IPS-NIHi7 (cell line): ENCODE data around the gene GEMIN7.
"Not testable (repeated sequence)": the region's sequence is repeated elsewhere in the genome, so short reads cannot be mapped to it uniquely, and the experiment has no call there.

Experiments used
- DNase-seq: peaks from one replicate; pipeline ENCODE4 v3.0.0; 2012; ENCODE audit warnings: mixed read lengths; ENCODE audit errors: extremely low spot score

GEMIN7 gene

GRCh38 chr19:45104658-45105349 lies 25.7 kb downstream of the GEMIN7 start:
- no peak for DNase-seq

- not testable (repeated sequence) for DNase-seq
Measured at GRCh38 chr19:45106363-45106762, 27.3 kb downstream of the GEMIN7 start.

DNA sequence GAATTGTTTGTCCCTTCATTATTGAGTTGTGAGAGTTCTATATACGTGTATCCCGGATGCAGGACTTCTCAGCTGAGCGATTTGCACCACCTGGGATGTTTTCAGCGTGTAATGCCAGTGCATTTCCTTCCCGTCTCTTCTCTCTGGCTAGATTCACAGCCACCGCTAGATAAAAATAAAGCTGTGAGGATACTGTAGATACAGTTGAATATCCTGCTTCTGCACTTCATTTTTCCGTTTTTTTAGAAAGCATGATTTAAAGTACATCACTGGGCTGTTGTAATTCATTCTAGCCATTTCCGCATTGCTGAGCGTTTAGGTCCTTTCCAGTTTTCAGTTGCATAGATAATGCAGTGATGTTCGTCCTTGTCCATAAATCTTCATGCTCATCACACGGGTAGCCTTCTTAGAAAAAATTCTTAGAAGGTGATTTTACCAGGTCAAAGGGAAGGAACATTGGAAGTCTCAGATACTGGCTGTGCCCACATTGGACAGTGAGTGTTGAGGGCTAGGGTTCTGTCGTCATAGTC lies 28.6 kb downstream of the GEMIN7 start:
- no peak for DNase-seq

DNA sequence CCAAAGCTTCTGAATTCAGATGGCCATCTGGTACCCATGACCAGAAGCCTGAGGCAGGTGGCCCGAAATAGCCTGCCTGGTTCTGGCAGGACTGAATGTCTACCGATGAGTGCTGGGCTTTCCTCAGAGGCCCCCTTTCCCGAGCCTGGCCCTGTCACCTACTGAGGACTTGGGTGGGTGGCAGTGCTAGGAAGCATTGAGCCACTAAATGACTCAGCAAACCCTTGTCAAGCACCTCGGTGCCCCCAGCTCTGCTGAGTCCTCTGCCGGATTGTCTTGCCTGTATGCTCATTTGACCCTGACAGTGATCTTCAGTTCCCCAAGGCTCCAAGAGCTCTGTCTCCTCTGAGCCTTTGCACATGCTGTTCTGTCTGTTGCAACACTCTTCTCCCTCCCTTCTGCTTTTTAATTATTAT lies 31.8 kb downstream of the GEMIN7 start:
- no peak for DNase-seq

DNA sequence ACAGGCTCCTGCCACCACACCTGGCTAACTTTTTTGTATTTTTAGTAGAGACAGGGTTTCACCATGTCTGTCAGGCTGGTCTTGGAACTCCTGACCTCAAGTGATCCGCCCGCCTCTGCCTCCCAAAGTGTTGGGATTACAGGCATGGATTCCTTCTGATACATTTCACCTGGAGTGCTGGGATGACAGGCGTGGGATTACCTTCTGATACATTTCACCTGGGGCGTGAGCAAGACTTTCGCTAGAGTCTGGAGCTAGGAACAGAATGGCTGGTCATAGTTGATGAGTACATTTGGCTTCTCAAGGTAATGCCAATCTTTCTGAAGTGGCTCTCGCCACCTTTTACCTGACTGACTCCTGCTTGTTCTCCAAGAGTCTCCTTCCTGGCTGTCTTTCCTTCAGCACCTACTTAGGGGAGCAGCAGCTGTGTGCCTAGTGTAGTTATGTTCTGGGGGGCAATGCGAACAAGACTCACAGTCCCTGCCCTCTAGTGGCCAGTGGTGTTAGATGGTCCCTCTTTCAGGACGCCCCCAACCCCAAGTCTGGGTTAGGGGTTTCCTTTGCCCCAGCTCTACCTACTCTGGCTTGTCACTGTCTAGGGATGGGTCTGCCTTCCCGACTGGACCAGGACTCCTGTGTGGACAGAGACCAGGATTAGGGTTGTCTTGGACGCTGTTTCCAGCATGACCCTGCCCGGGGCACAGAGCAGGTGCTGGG lies 33.2 kb downstream of the GEMIN7 start:
- no peak for DNase-seq

- DNase-seq: no peak
Measured at GRCh38 chr19:45113628-45114027, 34.6 kb downstream of the GEMIN7 start.

DNA sequence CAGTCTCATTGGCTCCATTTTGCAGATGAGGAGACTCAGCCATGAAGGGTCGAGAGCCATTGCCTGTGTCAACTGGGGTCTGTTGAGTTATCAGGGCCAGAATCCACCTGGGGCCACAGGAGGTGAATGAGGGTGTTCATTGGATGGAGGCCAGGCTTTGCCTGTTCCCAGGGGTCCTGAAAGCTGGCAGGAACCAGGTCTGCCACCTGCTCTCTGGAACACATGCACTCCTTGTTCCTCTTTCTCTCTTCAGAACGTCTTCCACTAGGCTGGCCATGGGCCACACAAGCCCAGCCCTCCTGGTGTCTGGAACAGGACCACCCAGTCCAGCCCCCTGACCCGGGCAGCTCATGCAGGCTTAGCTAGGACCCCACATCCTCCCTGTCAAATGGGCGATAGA lies 35.1 kb downstream of the GEMIN7 start:
- DNase-seq: no peak

- no peak for DNase-seq
Measured at GRCh38 chr19:45115809-45116615, 37.0 kb downstream of the GEMIN7 start.

- peak; percentile 64 for DNase-seq
Measured at GRCh38 chr19:45117167-45117594, 38.1 kb downstream of the GEMIN7 start.

DNA sequence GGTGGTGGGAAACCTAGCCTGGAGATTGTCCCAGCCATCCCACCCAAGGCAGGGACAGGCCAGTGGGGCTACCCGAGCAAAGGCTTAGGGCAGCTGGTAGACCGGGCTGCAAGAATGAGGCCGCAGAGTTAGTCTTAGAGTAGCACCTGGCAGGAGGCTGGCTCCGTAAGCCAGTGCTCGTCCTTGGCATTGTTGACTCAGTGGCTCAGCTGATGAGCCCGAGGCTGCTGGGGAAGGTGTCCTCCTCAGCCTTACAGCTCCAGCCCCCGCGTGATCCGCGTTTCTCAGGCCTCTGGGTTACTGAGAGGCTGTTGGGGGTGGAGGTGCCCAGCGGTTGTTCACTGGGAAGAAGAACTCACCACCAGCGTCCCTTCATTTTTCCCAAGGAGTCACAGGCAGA lies 38.6 kb downstream of the GEMIN7 start:
- no peak for DNase-seq

DNA sequence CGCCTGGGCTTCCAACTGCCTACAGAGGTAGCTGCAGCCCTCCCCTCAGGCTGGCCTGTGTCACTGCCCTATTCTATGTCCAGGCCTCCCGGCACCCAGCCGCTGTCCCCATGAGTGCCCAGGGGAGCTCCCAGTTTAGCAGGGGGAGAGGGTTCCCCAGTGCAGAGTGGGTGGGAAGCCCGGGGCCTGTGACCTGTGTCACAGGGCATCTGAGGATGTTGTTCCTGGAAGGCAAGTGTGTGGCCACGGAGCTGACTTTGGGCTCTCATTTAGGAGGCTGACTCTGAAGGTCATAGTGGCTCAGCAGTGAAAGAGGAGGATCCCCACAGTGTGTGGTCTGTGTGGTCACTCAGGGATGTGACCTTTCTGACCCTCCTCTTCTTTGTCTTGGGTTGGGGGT lies 39.0 kb downstream of the GEMIN7 start:
- DNase-seq: no peak

GRCh38 chr19:45118591-45119355 lies 39.7 kb downstream of the GEMIN7 start:
- not testable (repeated sequence) for DNase-seq

DNA sequence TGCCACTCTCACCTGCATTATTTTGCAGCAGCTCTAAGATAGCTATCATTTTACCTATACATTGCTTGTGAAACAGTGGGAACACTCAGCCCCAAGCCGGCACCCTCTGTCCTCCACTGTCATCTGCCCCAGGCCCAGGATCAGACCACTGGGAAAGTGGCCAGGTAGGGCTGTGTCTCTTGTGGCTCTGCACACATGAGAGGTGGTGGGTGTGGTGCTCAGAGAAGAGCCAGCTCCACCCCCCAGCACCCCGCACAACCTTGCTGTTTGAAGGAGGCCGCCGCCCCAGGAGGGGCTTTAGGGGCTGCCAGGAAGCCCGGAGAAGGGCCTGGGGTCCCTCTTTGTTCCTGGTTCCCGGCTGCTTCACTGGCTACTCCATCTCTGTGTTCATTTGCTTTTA lies 40.5 kb downstream of the GEMIN7 start:
- DNase-seq: no peak

GRCh38 chr19:45121827-45122345 lies 42.8 kb downstream of the GEMIN7 start:
- no peak for DNase-seq

DNA sequence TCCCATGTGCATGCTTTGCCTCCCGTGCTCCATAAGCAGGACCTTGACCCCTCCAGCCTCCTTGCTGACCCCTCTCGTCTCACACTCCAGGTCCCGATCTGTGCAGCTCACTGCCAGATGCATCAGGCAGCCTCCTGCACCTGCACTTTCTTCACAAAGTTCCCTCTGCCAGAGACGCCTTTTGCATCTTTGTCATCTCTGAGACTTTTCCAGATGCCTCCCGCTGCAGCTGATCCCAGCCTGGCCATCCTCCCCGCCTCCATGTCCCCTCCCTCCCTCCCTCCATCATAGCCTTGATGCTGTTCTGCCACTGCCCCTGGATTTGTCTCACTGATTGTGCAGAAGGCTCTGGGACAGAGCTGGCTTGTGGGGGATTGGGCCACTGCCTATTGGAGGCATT lies 43.8 kb downstream of the GEMIN7 start:
- DNase-seq: no peak

GRCh38 chr19:45123440-45123850 lies 44.4 kb downstream of the GEMIN7 start:
- DNase-seq: no peak

GRCh38 chr19:45124021-45124420 lies 45.0 kb downstream of the GEMIN7 start:
- DNase-seq: no peak

DNA sequence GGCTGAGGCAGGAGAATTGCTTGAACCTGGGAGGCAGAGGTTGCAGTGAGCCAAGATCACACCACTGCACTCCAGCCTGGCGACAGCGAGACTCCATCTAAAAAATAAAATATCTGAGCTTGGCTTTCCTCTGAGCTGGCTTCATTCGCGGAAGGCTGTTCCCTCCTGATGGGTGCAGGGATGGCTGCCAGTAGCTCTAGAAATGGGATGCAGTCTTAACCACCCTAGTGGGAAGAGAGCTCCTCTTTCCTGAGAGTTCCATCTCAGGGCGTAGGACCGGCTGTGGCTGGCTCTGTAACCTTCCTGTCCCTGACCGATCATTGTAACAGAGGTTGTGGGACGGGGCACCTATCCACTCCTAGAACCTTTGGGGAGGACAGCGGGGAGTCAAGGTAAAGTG lies 46.3 kb downstream of the GEMIN7 start:
- DNase-seq: no peak

DNA sequence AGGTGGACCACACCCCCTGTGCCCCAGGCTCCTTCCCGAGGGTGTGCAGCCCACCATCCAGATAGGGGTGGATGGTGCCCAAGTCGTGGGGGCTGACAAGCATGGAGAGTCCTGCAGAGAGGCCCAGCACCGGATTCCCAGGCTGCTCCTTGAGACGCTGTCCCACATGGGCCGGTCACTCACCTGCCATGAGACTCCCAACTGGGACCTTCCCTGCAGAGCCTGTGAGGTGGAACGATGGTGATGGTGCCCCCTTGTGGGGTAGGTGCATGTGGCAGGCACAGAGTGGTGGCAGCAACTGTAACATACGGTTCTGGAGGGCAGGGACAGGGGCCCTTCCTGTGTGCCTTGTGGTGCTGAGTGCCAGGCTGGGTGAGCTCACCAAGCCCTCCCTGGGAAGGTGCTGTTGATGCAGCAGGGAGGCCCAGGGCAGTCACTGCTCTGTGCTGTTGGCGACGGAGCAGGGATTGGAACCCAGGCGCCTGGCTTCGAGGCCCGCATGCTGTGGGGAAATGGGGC lies 47.0 kb downstream of the GEMIN7 start:
- peak; percentile 88 for DNase-seq

GRCh38 chr19:45126654-45127053 lies 47.6 kb downstream of the GEMIN7 start:
- DNase-seq: no peak

- no peak for DNase-seq
Measured at GRCh38 chr19:45128146-45128545, 49.1 kb downstream of the GEMIN7 start.
